Stomach smooth muscle (tissue), 2 donors: Measurements from ENCODE around the gene SDK2.

Experiments
- H3K27ac ChIP-seq: one replicate; pipeline ENCODE4 v1.7.0; 2013; ENCODE audit warnings: mild to moderate bottlenecking, low read length, inconsistent platforms
- H3K27me3 ChIP-seq, 2 donors: one replicate each; pipeline ENCODE4 v1.7.0; 2013; ENCODE audit warnings: low read length in 2 of 2; ENCODE audit not compliant: insufficient read depth in 2 of 2, control insufficient read depth in 1 of 2
- H3K36me3 ChIP-seq, 2 donors: one replicate each; pipeline ENCODE4 v1.7.0; 2013; ENCODE audit warnings: low read length in 2 of 2; ENCODE audit not compliant: control insufficient read depth in 2 of 2, insufficient read depth in 2 of 2
- H3K4me1 ChIP-seq: one replicate; pipeline ENCODE4 v1.7.0; 2013; ENCODE audit warnings: low read length; ENCODE audit not compliant: control insufficient read depth, insufficient read depth
- H3K4me3 ChIP-seq, 2 donors: one replicate each; pipeline ENCODE4 v1.7.0; 2013; ENCODE audit warnings: low read length in 2 of 2
- H3K9ac ChIP-seq, 2 donors: one replicate each; pipeline ENCODE4 v1.7.0; 2013; ENCODE audit warnings: low read length in 2 of 2, mild to moderate bottlenecking in 1 of 2
- H3K9me3 ChIP-seq, 2 donors: one replicate each; pipeline ENCODE4 v1.7.0; 2013; ENCODE audit warnings: low read length in 2 of 2; ENCODE audit not compliant: control insufficient read depth in 2 of 2
- donor health status: healthy.
- donor health status: Pancreatic carcinoma.

The SDK2 gene

GRCh38 chr17:73547790-73548189 lies 96.5 kb downstream of the SDK2 start:
- Histone ChIP-seq H3K9ac (no peak overlapping the region), H3K4me1 (no peaks in the 10 kb centered on the region)

GRCh38 chr17:73546770-73547536 lies 97.3 kb downstream of the SDK2 start:
- peaks cover 0 to 8% of the 10 kb centered on the region in 2 donors for H3K27me3 ChIP-seq

More at GRCh38 chr17:73547790-73548189, 96.5 kb downstream of the SDK2 start:
- H3K27ac ChIP-seq = no peak overlapping the region
- H3K27me3 ChIP-seq = peaks cover 0 to 9% of the 10 kb centered on the region in 2 donors
- H3K9me3 ChIP-seq = no peaks in the 10 kb centered on the region
- no peak overlapping the region for H3K4me3 ChIP-seq
- H3K36me3 ChIP-seq = no peaks in the 10 kb centered on the region

GRCh38 chr17:73546114-73546513 lies 98.1 kb downstream of the SDK2 start:
- Histone ChIP-seq H3K4me3 (no peak overlapping the region), H3K4me1 (no peaks in the 10 kb centered on the region), H3K27me3 (peaks cover 0 to 9% of the 10 kb centered on the region in 2 donors), H3K9ac (no peak overlapping the region), H3K9me3 (no peaks in the 10 kb centered on the region), H3K36me3 (no peaks in the 10 kb centered on the region), H3K27ac (no peak overlapping the region)

More at GRCh38 chr17:73546770-73547536, 97.3 kb downstream of the SDK2 start:
- no peak overlapping the region for H3K9ac ChIP-seq
- no peaks in the 10 kb centered on the region for H3K9me3 ChIP-seq
- H3K27ac ChIP-seq = no peak overlapping the region
- no peak overlapping the region for H3K4me3 ChIP-seq
- H3K4me1 ChIP-seq = no peaks in the 10 kb centered on the region
- no peaks in the 10 kb centered on the region for H3K36me3 ChIP-seq

- H3K27ac ChIP-seq = no peak overlapping the region
- no peaks in the 10 kb centered on the region for H3K4me1 ChIP-seq
- peaks cover 0 to 9% of the 10 kb centered on the region in 2 donors for H3K27me3 ChIP-seq
- no peak overlapping the region for H3K4me3 ChIP-seq
- H3K9ac ChIP-seq = no peak overlapping the region
- H3K36me3 ChIP-seq = no peaks in the 10 kb centered on the region
- no peaks in the 10 kb centered on the region for H3K9me3 ChIP-seq
These were observed 98.9 kb downstream of the SDK2 start for GRCh38 chr17:73545109-73546032.

GRCh38 chr17:73544333-73544732 lies 99.9 kb downstream of the SDK2 start:
- Histone ChIP-seq H3K36me3 (no peaks in the 10 kb centered on the region), H3K27me3 (peaks cover 0 to 9% of the 10 kb centered on the region in 2 donors), H3K27ac (no peak overlapping the region), H3K9ac (no peak overlapping the region), H3K4me3 (no peak overlapping the region), H3K9me3 (no peaks in the 10 kb centered on the region), H3K4me1 (no peaks in the 10 kb centered on the region)

GRCh38 chr17:73542323-73542722 lies 101.9 kb downstream of the SDK2 start:
- Histone ChIP-seq H3K36me3 (no peaks in the 10 kb centered on the region), H3K4me3 (no peak overlapping the region), H3K4me1 (no peaks in the 10 kb centered on the region), H3K9me3 (no peaks in the 10 kb centered on the region), H3K27me3 (peaks cover 0 to 7% of the 10 kb centered on the region in 2 donors), H3K9ac (no peak overlapping the region), H3K27ac (no peak overlapping the region)

GRCh38 chr17:73541561-73541981 lies 102.7 kb downstream of the SDK2 start:
- H3K9me3 ChIP-seq = no peaks in the 10 kb centered on the region
- no peak overlapping the region for H3K27ac ChIP-seq
- no peaks in the 10 kb centered on the region for H3K36me3 ChIP-seq
- H3K9ac ChIP-seq = no peak overlapping the region
- no peaks in the 10 kb centered on the region for H3K4me1 ChIP-seq
- H3K4me3 ChIP-seq = no peak overlapping the region
- peaks cover 0 to 7% of the 10 kb centered on the region in 2 donors for H3K27me3 ChIP-seq

- H3K36me3 ChIP-seq = no peaks in the 10 kb centered on the region
- no peaks in the 10 kb centered on the region for H3K4me1 ChIP-seq
- H3K27me3 ChIP-seq = peaks cover 0 to 7% of the 10 kb centered on the region in 2 donors
- no peaks in the 10 kb centered on the region for H3K9me3 ChIP-seq
- H3K4me3 ChIP-seq = no peak overlapping the region
- H3K9ac ChIP-seq = no peak overlapping the region
- H3K27ac ChIP-seq = no peak overlapping the region
These were observed 103.1 kb downstream of the SDK2 start for GRCh38 chr17:73541111-73541510.

GRCh38 chr17:73539166-73539565 lies 105.1 kb downstream of the SDK2 start:
- no peaks in the 10 kb centered on the region for H3K36me3 ChIP-seq
- no peak overlapping the region for H3K9ac ChIP-seq
- no peak overlapping the region for H3K4me3 ChIP-seq
- peaks cover 0 to 4% of the 10 kb centered on the region in 2 donors for H3K27me3 ChIP-seq
- H3K9me3 ChIP-seq = peaks cover 0 to 3% of the 10 kb centered on the region in 2 donors
- H3K27ac ChIP-seq = no peak overlapping the region
- H3K4me1 ChIP-seq = no peaks in the 10 kb centered on the region

- Histone ChIP-seq H3K27ac (no peak overlapping the region), H3K9ac (no peak overlapping the region), H3K4me1 (no peaks in the 10 kb centered on the region), H3K27me3 (peaks cover 0 to 4% of the 10 kb centered on the region in 2 donors), H3K4me3 (no peak overlapping the region), H3K36me3 (no peaks in the 10 kb centered on the region), H3K9me3 (peaks cover 0 to 3% of the 10 kb centered on the region in 2 donors)
These were observed 105.8 kb downstream of the SDK2 start for GRCh38 chr17:73538445-73538844.
